AG04449 (cell line): ENCODE measurements around the gene RHOU.

Experiments
- CTCF ChIA-PET: fragments of 350-600 bp; formaldehyde crosslinking; extraction: SDS; loops from one replicate; lab custom pipeline; 2021; ENCODE audit warnings: antibody characterized with exemption; lab: Yijun Ruan, JAX
- POLR2A ChIA-PET: fragments of 400-600, 350-600 bp; formaldehyde crosslinking; extraction: SDS; loops from one replicate; lab custom pipeline; 2020; ENCODE audit warnings: antibody characterized with exemption, inconsistent platforms; lab: Yijun Ruan, JAX
- DNase-seq: peaks from one replicate; pipeline ENCODE4 v3.0.0-alpha.2; 2010; ENCODE audit warnings: low read depth, low spot score
- H3K4me3 ChIP-seq: 2 replicates; pipeline ENCODE4 v1.5.1; 2011; ENCODE audit warnings: low read depth, mild to moderate bottlenecking, control low read depth, low read length
- TF ChIP-seq, protein P1 (sequence below): IDR thresholded peaks from one replicate; pipeline ENCODE4 v1.5.1; 2011; ENCODE audit warnings: mild to moderate bottlenecking, moderate library complexity, low read length, control low read depth, inconsistent platforms; ENCODE audit not compliant: insufficient read depth; ENCODE audit errors: missing control alignments

Gene RHOU

DNA sequence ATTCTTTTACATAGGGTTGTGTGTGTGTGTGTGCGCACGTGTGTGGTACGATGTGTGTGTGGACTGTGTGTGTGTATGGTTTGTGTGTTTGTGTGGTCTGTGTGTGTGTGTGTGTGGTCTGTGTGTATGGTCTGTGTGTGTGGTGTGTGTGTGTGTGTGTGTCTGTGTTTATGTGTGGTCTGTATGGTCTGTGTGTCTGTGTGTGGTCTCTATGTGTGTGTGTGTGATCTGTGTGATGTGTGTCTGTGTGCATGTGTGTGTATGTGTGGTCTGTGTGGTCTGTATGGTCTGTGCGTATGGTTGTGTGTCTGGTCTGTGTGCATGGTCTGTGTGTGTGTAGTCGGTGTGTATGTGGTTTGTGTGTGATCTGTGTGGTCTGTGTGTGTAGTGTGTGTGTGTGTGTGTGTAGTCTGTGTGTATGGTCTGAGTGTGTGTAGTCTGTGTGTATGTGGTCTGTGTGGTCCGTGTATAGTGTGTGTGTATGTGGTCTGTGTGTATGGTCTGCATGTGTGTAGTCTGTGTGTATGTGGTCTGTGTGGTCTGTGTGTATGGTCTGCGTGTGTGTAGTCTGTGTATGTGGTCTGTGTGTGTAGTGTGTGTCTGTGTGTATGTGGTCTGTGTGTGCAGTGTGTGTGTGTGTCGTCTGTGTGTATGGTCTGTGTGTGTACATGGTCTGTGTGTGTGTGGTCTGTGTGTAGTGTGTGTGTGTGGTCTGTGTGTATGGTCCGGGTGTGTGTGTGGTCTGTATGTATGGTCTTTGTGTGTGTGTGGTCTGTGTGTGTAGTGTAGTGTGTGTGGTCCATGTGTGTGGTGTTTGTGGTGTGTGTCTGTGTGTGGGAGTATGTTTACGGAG lies 46.8 kb downstream of the RHOU start:
- POLR2A ChIA-PET, result no interaction called here

DNA sequence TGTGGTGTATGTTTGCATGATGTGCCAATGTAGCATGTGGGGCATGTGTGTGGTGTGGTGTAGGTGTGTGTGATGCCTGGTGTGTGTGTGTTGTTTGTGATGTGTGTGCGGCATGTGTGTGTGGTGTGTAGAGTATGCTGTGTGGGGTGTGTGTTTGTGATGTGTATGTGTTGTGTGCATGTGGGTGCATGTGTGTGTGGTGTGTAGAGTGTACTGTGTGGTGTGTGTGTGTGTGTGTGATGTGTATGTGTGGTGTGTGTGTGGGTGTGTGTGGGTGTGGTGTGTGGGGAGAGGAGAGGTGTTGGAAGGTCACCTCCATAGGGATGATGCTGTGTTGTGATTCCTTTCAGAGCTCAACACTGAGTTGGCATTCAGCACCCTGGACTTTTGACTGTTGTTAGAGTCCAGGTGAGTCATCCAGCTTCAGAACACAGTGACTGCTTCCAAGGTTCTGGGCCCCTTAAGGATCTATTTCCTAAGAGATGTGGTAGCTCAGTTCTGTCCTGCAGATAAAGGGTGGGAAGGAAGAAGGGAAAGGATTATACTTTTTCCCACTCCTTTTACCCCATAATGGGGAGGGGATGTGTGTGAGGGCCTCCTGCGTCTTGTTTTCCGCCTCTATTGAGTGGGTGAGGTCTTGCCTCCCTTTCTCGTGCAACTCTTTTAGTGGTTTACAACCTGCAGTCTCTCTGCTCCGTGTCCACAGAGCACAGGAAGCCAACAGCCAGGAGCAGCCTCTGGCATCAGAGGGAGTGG lies 47.6 kb downstream of the RHOU start:
- no peak for DNase-seq
- ChIA-PET POLR2A (no interaction called here), CTCF (interaction anchor here (0.6 kb wide), 1 partner anchor 62 kb away, joined by 3 read pairs; no protein-coding TSS in a partner anchor)
- TF ChIP-seq, protein P1, sequence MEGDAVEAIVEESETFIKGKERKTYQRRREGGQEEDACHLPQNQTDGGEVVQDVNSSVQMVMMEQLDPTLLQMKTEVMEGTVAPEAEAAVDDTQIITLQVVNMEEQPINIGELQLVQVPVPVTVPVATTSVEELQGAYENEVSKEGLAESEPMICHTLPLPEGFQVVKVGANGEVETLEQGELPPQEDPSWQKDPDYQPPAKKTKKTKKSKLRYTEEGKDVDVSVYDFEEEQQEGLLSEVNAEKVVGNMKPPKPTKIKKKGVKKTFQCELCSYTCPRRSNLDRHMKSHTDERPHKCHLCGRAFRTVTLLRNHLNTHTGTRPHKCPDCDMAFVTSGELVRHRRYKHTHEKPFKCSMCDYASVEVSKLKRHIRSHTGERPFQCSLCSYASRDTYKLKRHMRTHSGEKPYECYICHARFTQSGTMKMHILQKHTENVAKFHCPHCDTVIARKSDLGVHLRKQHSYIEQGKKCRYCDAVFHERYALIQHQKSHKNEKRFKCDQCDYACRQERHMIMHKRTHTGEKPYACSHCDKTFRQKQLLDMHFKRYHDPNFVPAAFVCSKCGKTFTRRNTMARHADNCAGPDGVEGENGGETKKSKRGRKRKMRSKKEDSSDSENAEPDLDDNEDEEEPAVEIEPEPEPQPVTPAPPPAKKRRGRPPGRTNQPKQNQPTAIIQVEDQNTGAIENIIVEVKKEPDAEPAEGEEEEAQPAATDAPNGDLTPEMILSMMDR, result no peak
- no peak overlapping the region for H3K4me3 ChIP-seq

More for the DNA sequence above, 46.8 kb downstream of the RHOU start:
- no peak overlapping the region for H3K4me3 ChIP-seq
- CTCF ChIA-PET, result interaction anchor here (0.6 to 0.7 kb wide), 2 partner anchors 63 to 445 kb away, joined by 3 read pairs; no protein-coding TSS in a partner anchor
- TF ChIP-seq, protein P1, result no peak
- DNase-seq, result no peak

DNA sequence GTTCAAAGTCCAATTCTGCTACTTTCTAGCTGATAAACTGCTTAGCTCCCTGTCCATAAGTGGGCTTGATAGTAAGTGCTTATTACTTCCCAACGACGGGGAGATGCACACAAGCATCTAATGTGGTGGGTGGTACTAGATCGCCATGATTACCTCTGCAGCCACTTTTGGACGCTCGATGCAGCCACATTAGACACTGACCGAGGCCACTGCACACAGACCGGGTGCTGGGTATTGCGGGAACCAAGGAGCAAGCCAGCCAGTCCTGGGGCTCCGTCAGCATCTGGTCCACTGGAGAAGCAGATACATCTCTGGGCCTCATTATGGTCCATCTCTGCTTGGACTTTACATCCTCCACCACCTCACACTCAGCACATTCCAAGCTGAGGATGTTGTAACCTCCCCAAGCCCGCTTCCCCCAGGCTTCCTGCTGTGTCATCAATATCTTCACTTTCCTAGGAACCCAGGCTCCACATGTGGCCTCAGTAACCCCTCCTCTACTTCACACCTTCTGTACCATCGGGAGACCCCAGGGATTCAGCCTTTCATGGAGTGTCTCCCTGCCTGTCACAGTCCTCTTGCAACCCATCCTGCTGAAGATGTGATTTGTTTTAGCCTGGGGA lies 48.2 kb downstream of the RHOU start:
- no peak for DNase-seq

DNA sequence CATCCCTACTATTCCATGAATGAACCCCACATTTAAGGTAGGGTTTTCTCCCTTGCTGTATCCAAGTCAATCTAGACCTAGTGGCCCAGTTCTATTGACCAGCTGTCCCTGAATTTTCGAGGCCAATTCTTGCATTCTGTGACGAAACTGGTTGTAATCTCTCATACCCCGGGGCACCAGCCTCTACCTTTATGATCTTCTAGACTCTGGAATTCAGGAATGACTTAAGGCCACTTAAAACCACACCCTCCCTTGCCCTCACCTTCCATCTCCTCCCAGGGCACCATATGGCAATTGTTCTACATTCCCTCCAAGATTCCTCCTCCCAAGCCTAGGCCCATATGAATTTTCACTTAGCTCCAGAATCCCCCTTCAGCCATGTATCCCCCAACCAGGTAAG lies 48.9 kb downstream of the RHOU start:
- CTCF ChIA-PET, result no interaction called here
- TF ChIP-seq, protein P1, result no peak
- no peak overlapping the region for H3K4me3 ChIP-seq
- POLR2A ChIA-PET, result no interaction called here
- DNase-seq, result no peak

More for the DNA sequence above, 48.2 kb downstream of the RHOU start:
- no peak overlapping the region for H3K4me3 ChIP-seq
- TF ChIP-seq, protein P1, result no peak
- ChIA-PET POLR2A (no interaction called here), CTCF (no interaction called here)

DNA sequence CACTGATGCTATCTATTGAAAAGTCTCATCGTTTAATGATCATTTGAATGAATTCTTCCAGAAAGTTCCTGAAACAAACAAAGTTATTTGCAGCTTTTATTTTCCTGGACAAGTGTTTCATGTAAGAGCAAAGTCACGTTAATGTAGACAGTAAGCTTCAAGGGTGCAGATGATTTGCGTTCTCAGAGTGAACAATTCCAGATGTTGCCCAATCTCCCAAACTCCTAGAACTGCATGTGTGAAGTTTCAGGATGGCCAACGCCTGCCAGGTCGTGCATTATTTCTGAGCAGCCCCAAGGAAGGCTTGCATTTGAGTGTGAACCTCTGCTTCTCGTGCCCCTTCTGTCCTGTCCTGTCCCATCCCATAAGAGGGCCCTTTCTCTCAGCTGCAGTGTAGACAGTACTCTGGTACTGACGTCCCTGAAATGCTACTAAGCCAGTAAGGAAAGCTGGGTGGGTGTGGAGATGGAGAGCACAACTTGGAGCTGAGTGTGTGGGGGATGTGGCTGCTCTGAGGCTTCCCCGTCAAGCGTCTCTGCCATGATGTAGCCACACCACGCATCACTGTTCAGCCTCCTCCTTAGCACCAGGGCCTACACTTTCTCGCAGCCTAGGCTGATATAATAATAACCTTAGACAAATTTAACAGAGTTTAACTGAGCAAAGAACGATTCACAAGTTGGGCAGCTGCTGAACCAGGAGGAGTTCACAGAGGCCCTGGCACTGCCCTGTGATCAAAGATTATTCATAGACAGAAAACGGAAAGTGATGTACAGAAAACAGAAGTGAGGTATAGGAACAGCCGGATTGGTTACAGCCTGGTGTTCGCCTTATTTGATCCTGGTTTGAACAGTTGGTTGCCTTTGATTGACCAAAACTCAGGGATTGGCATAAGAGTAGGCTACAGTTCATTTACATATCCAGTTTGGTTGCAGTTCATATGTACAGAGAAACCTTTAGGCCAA lies 50.4 kb downstream of the RHOU start:
- CTCF ChIA-PET, result no interaction called here
- TF ChIP-seq, protein P1, result no peak

More for the DNA sequence above, 50.4 kb downstream of the RHOU start:
- POLR2A ChIA-PET, result no interaction called here
- H3K4me3 ChIP-seq, result no peak overlapping the region
- no peak for DNase-seq
